GM18909 (cell line): ENCODE measurements around the gene LAIR1.
"Not testable (repeated sequence)": the region's sequence is repeated elsewhere in the genome, so short reads cannot be mapped to it uniquely, and the experiment has no call there.

Experiments used
- ATAC-seq: cut with Tn5 transposase; IDR thresholded peaks from one replicate; pipeline ENCODE4 v1.9.1; 2021; ENCODE audit warnings: mild to moderate bottlenecking; ENCODE audit not compliant: unreplicated experiment, poor library complexity

Gene LAIR1, protein sequence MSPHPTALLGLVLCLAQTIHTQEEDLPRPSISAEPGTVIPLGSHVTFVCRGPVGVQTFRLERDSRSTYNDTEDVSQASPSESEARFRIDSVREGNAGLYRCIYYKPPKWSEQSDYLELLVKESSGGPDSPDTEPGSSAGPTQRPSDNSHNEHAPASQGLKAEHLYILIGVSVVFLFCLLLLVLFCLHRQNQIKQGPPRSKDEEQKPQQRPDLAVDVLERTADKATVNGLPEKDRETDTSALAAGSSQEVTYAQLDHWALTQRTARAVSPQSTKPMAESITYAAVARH

DNA sequence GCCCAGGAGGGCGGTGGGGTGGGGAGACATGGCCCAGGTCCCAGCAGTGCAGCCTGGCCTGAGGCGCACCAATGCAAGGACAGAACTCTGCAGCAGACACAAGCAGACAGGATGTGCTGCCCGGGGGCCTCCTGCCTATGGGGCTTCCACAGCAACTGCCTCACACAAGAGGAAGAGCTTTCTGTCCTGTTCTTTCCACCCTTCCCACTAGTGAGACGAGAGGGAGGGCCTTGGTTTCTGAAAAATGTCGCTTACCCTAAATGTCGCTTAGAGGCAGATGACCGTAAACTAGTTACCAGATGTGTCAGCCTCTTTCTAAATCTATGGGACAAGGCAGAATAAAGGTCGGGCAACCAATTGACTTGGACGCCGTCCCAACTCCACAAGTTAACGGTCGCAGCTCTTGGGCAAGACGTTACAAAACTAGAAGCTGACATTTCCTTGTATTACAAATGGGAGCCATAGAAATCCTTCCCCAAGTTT is at the start of gene LAIR1:
TSS of gene LAIR1 (minus strand) at position 157 of the 483 bp plus-strand sequence. CDS start at position 30, 127 bp downstream.
- ATAC-seq: no peak

DNA sequence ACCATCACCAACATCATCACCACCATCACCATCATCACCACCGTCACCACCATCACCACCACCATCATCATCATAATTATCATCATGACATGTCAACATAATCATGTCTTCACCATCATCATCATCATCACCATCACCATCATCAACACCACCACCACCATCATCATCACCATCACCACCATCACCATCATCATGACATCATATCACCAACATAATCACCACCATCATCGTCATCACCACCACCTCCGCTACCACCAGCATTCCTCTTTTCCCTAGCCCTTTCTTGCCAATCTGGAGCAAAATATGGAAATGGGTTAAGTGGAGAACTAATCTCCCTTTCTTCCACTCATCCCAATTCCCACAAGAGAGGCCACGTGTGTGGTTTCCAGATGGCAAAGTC is 49.4 kb upstream of the LAIR1 start:
- ATAC-seq: no peak

DNA sequence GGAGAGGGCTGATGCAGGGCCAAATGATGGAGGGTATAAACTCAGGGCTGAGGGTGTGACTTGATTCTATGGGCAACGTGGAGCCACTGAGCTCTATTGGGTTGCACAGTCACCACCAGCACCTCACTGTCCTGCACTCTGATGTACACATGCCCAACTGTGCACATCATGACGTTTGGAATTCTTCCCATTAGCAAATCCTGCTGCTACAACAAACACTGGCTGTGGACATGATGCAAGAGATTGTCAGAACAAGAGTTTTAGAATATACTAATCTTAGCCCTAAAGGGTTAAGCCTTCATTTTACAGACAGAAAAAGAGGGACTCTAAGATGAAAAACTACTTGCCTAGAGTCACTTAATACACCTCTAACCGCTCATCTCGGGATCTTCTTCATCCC is 48.1 kb upstream of the LAIR1 start:
- ATAC-seq: no peak

DNA sequence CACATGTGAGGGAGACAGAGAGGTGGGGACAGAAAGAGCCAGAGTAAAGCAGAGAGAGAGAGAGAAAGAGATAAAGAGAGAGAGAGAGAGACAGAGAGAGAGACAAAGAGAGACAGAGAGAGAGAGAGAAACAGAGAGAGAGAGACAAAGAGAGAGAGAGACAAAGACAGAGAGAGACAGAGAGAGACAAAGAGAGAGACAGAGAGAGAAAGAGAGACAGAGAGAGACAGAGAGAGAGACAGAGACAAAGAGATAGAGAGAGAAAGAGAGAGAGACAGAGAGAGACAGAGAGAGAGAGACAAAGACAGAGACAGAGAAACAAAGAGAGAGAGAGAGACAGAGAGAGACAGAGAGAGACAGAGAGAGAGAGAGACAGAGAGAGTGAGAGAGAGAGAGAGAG is 46.3 kb upstream of the LAIR1 start:
- no peak for ATAC-seq

DNA sequence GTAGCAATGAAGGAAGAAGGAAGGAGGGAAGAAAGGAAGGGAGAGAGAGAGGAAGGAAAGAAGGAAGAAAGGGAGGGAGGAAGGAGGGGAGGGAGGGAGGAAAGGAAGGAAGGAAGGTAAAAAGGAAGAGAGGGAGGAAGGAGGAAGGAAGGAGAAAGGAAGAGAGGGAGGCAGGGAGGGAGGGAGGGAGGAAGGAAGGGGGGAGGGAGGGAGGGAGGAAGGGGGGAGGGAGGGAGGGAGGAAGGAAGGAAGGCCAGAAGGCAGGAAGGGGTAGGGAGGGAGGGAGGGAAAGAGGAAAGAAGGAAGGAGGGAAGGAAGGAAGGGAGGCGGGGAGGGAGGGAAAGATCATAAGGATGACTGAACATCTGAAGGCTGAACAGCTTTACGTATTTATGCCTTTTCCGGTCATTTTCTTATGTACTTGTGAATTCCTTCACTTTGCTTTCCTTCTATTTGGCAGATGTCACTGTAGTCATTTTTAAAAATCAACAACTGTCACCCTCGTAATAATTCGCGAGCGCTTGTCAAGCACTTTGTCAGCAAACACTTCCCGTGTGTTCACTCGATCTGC is 43.8 kb upstream of the LAIR1 start:
- ATAC-seq: no peak

DNA sequence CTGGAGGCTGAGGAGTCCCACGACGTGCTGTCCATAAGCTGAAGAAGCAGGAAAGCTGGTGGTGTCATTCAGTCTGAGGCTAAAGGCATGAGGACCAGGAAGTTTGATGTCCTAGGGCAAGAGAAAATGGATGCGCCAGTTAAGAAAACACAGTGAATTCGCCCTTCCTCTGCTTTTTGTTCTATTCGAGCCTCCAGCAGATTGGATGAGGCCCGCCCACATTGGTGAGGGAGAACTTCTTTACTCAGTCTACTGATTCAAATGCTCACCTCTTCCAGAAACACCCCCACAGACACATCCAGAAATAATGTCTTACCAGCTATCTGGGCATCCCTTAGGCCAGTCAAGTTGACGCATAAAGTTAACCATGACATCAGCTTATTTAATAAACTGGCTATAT is 43.0 kb upstream of the LAIR1 start:
- no peak for ATAC-seq

DNA sequence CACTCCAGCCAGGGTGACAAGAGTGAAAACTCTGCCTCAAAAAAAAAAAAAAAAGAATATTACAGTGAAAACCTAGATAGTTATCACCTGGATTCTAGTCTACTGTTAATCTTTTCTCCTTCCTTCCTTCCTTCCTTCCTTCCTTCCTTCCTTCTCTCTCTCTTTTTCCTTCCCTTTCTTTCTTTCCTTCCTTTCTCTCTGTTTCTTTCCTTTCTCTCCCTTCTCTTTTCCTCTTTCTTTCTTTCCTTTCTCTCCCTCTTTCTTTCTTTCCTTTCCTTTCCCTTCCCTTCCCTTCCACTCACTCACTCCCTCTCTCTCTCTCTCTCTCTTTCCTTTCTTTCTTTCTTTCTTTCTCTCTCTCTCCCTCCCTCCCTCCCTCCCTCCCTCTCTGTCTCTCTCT is 40.9 kb upstream of the LAIR1 start:
- no peak for ATAC-seq

DNA sequence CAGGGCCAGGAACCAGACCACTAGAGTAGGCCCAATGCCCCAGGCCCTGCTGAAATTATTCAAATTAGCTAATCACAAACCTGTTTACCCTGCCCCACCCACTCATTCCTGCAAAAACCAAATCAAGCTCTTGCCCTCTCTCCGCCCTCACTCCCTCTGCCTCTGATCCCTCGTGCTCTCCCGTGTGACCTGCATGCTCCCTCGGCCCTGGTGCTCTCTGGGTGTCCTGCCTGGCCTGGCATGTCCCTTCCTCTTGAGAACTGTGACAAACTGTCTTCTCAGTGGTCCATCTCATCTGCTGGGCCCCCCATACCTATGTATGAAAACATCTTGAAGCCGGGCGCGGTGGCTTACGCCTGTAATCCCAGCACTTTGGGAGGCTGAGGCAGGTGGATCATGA is 38.3 kb upstream of the LAIR1 start:
- no peak for ATAC-seq

DNA sequence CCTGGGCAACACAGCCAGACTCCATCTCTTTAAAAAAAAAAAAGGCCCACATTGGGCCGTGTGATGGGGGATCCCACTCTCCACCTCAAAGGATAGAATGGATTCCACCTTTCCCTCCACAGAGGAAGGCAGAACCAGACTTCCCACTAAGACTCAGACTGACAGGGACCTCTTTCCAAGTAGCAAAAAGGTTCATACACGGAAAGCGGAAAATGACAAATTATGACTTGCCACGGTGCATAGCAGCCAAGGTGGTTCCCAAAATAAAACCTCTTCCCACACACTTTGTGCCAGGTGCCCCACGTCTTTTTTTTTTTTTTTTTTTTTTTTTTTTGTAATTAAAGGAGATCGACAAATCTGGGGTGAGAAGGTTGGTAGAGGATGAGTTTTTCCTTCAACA is 36.2 kb upstream of the LAIR1 start:
- no peak for ATAC-seq

DNA sequence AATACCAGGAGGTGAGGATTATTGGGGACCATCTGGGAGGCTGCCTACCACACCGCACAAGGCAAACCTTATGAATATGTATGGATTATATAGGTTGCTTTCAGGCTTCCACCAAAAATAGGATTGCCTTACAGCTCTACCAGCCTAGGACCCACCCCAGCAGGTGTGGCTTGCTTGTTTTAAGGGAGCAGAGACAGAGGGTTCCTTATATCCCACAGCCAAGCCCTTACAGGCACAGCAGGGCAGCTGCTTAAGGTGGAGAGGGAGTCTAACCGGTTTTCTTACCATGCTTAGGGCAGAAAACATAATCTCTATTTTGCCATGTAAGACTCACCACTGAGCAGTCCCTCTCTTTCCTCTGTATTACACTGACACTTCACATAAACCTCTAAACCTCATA is 34.5 kb upstream of the LAIR1 start:
- ATAC-seq: no peak

DNA sequence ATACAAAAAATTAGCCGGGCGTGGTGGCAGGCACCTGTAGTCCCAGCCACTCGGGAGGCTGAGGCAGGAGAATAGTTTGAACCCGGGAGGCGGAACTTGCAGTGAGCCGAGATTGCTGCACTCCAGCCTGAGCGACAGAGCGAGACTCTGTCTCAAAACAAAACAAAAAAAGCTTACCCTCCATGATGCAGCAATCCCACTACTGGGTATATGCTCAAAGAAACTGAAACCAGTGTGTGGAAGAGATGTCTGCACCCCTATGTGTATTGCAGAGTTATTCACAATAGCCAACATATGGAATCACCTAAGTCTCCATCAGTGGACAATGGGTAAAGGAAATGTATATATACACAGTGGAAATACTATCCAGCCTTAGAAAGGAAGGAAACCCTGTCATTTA is 31.0 kb upstream of the LAIR1 start:
- ATAC-seq: no peak

DNA sequence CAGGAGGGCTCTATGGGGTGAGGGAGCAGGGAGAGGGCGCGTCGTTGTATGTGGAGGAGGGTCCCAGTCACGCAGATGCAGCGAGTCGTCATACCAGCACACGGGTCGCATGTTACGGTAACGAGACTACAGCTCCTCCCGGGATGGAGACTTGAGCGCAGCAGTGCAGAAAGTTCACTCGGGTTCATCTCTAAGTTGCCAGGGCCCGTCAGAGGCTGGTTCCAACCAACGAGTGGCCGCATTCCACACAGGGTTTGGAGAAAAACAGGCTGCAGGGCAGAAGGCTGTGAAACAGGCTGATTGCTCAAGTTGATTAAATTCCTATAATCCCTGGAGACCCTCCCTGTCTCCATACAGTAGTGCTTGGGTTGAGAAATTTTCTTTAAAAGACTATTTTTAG is 28.6 kb upstream of the LAIR1 start:
- ATAC-seq: no peak

DNA sequence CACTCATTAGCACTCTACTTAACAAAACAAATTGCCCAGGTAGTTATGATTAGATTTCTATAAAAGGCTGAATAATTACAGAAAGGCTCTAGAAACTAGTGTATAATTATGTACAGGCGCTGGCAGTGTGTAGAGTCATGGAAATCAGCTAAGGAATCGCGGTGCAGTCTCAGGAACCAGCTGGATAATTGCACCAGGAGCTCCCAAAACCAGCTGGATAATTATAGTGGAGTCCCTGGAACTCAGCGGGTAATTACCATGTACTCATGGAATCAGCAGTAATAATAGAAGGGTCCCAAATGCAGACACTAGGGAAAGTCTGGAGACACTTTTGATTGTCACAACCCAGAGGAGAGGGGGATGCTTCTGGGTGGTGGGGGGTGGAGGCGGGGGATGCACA is 27.4 kb upstream of the LAIR1 start:
- ATAC-seq: no peak

DNA sequence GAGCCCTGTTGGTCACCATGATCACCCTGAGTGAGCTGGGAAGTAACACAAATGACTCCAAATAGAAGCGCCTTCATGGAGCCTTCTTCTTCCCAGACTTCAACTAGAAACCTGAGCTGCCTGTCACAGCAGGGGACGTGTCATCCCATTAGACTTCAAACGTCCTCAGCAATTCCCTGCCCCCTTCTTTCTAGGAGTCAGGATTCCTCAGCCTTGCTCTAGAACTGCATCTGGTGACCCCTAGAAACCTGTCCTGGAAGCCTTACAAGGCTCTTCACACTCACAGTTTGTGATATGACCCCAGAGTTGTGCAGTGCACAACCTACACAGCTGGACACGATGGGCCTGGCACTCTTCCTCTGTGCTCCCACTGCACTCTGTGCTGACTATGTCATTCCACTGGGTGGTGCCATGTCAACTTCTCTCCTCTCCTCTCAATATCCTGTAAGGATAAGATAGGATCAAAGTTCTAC is 26.9 kb upstream of the LAIR1 start:
- no peak for ATAC-seq

DNA sequence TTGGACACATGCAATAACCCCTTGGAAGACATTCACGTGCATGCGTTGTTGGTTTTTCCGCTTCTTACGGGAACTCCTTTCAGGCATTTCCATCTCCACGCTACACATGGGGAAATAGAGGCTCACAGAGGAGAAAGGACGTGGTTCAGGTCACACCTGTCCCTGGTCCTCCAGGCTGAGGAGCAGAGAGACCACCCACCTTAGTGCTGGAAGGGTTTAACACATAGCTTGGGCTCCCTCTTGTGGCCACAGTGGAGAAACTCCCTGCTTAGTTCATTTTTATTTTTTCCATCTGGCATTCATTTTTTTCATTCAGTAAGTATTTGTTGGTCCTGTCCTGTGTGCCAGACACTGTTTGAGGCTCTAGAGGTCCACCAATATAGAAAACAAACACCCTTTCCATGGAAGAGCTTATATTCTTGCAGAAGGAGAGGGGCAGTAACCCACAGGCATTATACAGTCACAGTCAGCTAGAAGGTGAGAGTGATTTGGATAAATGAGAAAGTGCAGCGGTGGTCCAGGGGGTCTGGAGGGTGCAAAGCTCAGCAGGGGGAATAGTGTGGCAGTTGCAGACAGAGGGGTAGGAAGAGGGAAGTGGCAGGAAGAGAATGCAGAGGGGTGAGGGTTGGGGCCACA is 26.3 kb upstream of the LAIR1 start:
- ATAC-seq: no peak

DNA sequence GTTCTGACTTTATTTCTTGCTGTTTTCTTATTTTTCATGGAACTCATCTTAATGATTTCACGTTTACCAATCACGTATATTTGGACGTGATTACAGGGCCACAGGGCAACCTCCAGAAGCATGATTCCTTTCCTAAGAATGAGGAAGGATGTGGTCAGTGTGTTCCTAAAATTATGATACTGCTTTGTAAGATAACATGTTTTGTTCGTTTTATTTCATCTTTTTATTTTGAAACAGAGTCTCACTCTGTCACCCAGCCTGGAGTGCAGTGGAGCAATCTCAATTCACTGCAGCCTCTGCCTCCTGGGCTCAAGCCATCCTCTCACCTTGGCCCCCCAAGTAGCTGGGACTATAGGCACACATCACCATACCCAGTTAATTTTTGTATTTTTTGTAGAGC is 24.8 kb upstream of the LAIR1 start:
- ATAC-seq: no peak

DNA sequence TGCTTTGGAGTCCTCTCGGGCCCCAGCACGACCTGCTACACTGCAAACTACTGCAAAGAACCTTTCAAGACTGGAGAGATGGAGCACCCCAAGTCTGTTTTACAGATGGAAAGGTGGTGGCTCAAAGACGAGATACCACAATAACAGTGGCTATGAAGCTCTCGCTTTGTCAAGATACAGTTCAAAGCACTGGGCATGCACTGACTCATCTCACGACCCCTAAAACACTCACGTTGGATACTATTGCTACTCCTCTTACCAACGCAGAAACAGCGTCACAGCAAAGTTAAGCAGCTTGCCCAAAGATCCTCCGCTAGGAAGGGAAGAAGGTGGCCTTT is 24.0 kb upstream of the LAIR1 start:
- no peak for ATAC-seq

DNA sequence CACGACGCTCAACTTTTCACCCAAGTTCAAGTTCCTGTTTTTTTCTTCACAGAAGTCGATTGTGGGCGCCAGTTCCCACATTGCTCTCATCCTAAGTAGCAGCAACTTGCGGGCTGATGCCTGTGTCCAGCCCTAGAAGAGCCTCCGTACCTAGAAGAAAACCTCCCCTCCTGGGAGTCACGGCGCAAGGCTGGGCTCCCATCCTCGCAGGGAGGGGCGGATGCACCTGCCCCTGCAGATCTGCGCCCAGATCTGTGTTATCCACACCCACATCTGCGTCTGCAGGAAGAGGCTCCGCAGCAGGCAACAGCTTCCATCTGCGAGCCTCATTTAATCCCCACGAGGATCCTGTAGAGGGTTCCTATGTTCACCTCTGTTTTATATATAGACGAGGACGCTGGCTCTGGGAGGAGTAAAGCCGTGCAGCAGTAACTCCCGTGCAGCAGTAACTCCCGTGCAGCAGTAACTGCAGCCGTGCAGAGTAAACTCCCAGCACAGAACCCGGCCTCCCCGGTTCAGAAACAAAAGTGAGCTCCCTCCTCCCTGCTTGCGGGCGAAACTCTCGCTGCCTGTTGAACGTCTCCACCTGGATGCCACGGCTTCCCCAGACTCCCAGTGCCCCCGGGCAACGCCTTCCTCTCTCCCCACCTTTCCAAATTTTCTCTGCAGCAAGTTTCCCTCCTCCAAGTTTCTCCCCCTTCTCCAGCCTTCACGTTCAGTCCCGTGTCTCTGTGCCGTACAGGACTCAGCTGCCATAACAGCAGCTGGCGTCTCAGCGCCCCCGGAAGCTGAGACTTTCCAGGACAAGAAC is 23.5 kb upstream of the LAIR1 start:
- no peak for ATAC-seq

DNA sequence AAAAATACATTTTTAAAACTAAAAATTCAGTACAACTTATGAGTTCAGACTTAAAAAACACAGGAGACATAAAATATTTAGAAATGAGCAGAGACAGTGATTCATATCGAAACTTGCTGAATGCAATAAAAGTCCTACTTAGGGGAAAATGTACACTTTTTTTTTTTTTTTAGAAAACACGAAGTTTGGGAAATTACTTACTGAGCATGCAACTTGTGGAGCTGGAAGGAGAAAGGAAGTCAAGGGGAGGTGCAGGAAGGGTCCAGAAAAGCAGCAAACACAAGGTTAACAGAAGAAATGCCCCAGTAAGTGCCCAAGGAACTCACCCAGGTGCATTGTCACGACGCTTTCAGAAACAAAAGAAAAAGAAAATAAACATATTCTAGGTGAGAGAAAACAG is 18.6 kb upstream of the LAIR1 start:
- ATAC-seq: no peak

DNA sequence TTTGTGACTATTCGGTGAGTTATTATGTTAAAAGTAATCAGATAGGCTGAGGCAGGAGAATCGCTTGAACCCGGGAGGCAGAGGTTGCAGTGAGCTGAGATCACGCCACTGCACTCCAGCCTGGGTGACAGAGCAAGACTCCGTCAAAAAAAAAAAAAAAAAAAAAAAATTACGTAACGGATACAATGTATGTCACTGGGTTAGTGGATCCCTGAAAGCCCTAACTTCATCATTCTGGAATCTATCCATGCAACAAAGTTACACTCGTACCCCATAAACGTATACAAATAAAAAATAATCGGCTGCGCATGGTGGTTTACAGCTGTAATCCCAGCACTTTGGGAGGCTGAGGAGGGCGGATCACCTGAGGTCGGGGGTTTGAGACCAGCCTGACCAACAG is 17.3 kb upstream of the LAIR1 start:
- ATAC-seq: not testable (repeated sequence)

DNA sequence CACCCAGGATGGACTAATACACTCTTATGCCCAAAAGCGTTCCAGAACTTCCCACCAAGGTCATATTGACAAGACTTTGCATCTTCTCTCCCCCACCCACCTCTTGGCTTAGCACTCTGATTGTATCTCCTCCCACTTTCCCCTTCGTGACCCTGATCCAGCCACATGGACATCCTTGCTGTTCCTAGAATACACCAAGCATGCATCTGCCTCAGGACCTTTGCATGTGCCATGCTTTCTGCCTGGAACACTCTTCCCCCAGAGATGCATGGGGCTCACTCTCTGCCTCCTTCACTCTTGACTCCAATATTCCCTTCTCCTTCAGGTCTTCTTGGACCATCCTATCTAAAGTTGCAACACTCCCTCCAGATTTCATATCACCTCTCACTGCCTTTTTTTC is 16.2 kb upstream of the LAIR1 start:
- ATAC-seq: no peak
